Tibial nerve (tissue), 4 donors: Measurements from ENCODE around the gene MLNR. TPM values are rescaled to one million over a fixed set of nuclear protein-coding genes. Genes with fewer than 3 reads are reported as not detected.
A peak's percentile ranks its signal among the peaks of the same experiment; 100 is the strongest.

Experiments used
- DNase-seq, 2 donors: peaks; one replicate each; pipeline ENCODE4 v3.0.0-alpha.2; 2019; ENCODE audit warnings: low spot score in 2 of 2
- H3K27ac ChIP-seq, 4 donors: fragments of 200-600 bp; sonication (generic) in 3 of 4; one replicate each; pipeline ENCODE4 v1.5.1; 2017 to 2019; ENCODE audit warnings: mild to moderate bottlenecking in 1 of 4
- H3K27me3 ChIP-seq, 2 donors: fragments of 200-600 bp; sonication (generic) in 1 of 2; one replicate each; pipeline versions ENCODE4 v1.5.1 to v1.6.0; 2017 to 2019
- H3K36me3 ChIP-seq, 3 donors: fragments of 200-600 bp; sonication (generic); one replicate each; pipeline ENCODE4 v1.5.1; 2018 to 2019
- H3K4me1 ChIP-seq, 4 donors: fragments of 200-600 bp; sonication (generic) in 3 of 4; one replicate each; pipeline ENCODE4 v1.5.1; 2017 to 2019
- H3K4me3 ChIP-seq, 4 donors: fragments of 200-600 bp; sonication (generic) in 3 of 4; one replicate each; pipeline ENCODE4 v1.5.1; 2017 to 2019; ENCODE audit warnings: mild to moderate bottlenecking in 1 of 4, moderate library complexity in 1 of 4
- H3K9me3 ChIP-seq, 4 donors: fragments of 200-600 bp; sonication (generic) in 3 of 4; one replicate each; pipeline ENCODE4 v1.5.1; 2017 to 2019
- EP300 ChIP-seq, 2 donors: sonication (generic); formaldehyde crosslinking; IDR thresholded peaks; one replicate each; pipeline ENCODE4 v1.6.1; 2017; ENCODE audit warnings: antibody characterized with exemption in 2 of 2, mild to moderate bottlenecking in 1 of 2
- POLR2A ChIP-seq, 2 donors: fragments of 450-650 bp; IDR thresholded peaks; one replicate each; pipeline ENCODE4 v1.6.1; 2017; ENCODE audit warnings: antibody characterized with exemption in 2 of 2, mild to moderate bottlenecking in 2 of 2, moderate library complexity in 2 of 2
- WGBS, 2 donors: methylation state at CpG; one replicate each; pipeline ENCODE4 v1.1.5; 2018; 5-methylcytosine and 5-hydroxymethylcytosine counted together
- total RNA-seq, 4 donors: library from RNA; depleted of rRNA; stranded (reverse); fragments of >200 nt; gene quantifications; one replicate each; pipeline ENCODE4 v1.1.0, GENCODE V29; 2016
- TF ChIP-seq, protein P1 (sequence below), 5 experiments: fragments of 200-600 bp in 3 of 5; fragments of 450-650 bp in 2 of 5; sonication (generic) in 3 of 5; IDR thresholded peaks; one replicate each; pipeline ENCODE4 v1.5.1; 2016 to 2019; ENCODE audit warnings: antibody characterized with exemption in 5 of 5, mild to moderate bottlenecking in 3 of 5, moderate library complexity in 2 of 5

The MLNR gene
- total RNA-seq, 4 donors from 2014 or later, result 0.42 TPM; not detected in 3

DNA sequence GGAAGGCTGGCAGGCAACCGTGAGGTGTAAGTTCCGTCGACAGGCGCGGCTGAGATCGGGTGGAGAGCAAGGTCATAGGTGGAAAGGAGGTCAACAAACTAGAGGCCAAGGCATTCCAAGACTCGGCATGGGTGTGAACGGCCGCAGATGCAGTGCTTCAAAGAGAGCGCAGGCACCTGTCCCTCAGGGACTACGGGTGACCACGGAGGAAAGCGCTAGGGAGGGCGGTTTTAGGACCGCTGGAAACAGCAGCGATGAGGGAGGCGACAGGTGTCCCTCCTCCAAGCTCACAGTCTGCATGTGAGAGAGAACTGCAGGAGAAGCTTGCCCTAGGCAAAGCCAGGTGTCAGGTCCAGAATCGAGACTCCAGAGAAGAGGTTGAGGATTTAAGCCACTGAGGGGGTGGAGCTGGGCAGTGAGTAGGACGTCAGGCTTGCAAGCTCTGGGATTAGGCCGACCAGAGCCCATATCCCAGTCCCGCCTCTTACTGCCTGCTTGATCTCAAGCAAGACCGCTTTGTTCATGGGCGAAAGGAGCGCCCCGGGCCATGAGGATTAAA, 1.6 kb upstream of the MLNR start:
- DNase-seq, result no peak
- H3K27me3 ChIP-seq, result peaks cover 0 to 49% of the 10 kb centered on the region in 2 donors

DNA sequence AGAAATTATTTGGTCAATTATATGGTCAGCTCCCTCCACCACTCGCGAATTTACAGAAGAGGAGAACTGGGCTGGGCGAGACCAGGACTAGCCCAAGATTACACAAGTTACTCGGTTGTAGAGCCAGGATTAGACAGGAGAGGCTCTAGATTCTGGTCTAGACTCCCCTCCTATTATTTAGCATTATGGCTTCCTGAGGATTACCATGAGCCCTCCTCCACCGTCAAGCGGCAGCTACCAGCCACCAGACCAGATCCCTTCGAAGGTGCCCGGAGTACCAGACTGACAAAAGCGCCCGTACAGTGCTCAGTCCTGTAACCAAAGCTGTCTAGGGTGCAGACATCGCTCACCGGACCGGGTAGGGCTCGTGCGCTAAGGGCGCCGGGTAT, 497 bp upstream of the MLNR start:
- Histone ChIP-seq H3K4me1 (peaks cover 0 to 39% (median 13%) of the 10 kb centered on the region in 4 donors), H3K4me3 (peak overlapping the region; percentile 25 to 56 (median 30)), H3K27me3 (peaks cover 0 to 49% of the 10 kb centered on the region in 2 donors), H3K27ac (no peak overlapping the region), H3K9me3 (no peaks in the 10 kb centered on the region), H3K36me3 (no peaks in the 10 kb centered on the region)
- no peak for DNase-seq
- TF ChIP-seq EP300 (IDR thresholded peaks at IDR 0.05), result no peak
- TF ChIP-seq POLR2A (IDR thresholded peaks at IDR 0.05), result no peak
- TF ChIP-seq, protein P1, sequence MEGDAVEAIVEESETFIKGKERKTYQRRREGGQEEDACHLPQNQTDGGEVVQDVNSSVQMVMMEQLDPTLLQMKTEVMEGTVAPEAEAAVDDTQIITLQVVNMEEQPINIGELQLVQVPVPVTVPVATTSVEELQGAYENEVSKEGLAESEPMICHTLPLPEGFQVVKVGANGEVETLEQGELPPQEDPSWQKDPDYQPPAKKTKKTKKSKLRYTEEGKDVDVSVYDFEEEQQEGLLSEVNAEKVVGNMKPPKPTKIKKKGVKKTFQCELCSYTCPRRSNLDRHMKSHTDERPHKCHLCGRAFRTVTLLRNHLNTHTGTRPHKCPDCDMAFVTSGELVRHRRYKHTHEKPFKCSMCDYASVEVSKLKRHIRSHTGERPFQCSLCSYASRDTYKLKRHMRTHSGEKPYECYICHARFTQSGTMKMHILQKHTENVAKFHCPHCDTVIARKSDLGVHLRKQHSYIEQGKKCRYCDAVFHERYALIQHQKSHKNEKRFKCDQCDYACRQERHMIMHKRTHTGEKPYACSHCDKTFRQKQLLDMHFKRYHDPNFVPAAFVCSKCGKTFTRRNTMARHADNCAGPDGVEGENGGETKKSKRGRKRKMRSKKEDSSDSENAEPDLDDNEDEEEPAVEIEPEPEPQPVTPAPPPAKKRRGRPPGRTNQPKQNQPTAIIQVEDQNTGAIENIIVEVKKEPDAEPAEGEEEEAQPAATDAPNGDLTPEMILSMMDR (IDR thresholded peaks at IDR 0.05), result no peak
- 15 to 26% methylated on average over 15 to 16 of the region's 17 CpGs for WGBS, 2 donors

More for the DNA sequence above, 1.6 kb upstream of the MLNR start:
- TF ChIP-seq, protein P1 (IDR thresholded peaks at IDR 0.05), result no peak
- TF ChIP-seq EP300 (IDR thresholded peaks at IDR 0.05) (no peak), POLR2A (IDR thresholded peaks at IDR 0.05) (no peak)
- no peak overlapping the region for H3K4me3 ChIP-seq
- H3K27ac ChIP-seq, result no peak overlapping the region
- no peaks in the 10 kb centered on the region for H3K36me3 ChIP-seq
- no peaks in the 10 kb centered on the region for H3K9me3 ChIP-seq
- WGBS, 2 donors, result 26 to 45% methylated on average over 24 to 25 of the region's 25 CpGs
- peaks cover 0 to 41% (median 14%) of the 10 kb centered on the region in 4 donors for H3K4me1 ChIP-seq

DNA sequence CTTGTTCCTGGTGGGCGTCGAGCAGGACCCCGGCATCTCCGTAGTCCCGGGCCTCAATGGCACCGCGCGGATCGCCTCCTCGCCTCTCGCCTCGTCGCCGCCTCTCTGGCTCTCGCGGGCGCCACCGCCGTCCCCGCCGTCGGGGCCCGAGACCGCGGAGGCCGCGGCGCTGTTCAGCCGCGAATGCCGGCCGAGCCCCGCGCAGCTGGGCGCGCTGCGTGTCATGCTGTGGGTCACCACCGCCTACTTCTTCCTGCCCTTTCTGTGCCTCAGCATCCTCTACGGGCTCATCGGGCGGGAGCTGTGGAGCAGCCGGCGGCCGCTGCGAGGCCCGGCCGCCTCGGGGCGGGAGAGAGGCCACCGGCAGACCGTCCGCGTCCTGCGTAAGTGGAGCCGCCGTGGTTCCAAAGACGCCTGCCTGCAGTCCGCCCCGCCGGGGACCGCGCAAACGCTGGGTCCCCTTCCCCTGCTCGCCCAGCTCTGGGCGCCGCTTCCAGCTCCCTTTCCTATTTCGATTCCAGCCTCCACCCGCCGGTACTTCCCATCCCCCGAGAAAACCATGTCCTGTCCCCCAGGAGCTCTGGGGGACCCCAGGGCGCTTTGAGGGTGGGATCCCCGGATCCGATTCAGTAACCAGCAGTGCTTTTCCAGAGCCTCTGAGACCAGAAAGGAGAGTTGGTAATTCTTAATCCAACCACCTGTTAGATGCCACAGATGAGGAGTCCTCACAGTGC, 885 bp downstream of the MLNR start:
- Histone ChIP-seq H3K4me3 (peak overlapping the region in 2 of 4 donors; percentile 26 to 56), H3K27me3 (peaks cover 0 to 49% of the 10 kb centered on the region in 2 donors), H3K27ac (no peak overlapping the region), H3K36me3 (no peaks in the 10 kb centered on the region), H3K9me3 (no peaks in the 10 kb centered on the region), H3K4me1 (peaks cover 0 to 36% (median 9%) of the 10 kb centered on the region in 4 donors)
- TF ChIP-seq, protein P1 (IDR thresholded peaks at IDR 0.05), result no peak
- TF ChIP-seq POLR2A (IDR thresholded peaks at IDR 0.05) (no peak), EP300 (IDR thresholded peaks at IDR 0.05) (no peak)
- DNase-seq, result no peak
- WGBS, 2 donors, result 7 to 8% methylated on average over 37 to 56 of the region's 73 CpGs

DNA sequence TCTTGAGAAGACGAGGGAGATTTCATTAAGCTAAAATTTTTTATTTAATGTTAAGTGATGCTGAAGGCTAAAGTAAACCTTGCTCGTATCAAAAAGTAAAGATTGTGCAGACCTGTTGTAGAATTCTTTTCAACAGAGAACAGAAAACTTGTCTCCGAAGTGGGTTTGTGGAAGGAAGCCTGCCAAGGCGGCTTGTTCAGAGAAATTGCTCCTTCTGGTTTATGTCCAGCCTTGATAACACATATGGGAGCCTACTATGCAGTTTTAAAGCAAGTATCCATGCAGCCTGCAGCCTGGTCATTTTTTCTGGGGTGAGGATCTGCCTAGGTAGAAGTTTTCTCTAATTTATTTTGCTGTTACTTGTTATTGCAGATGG, 1.4 kb downstream of the MLNR start:
- peaks cover 0 to 36% (median 9%) of the 10 kb centered on the region in 4 donors for H3K4me1 ChIP-seq
- DNase-seq, result no peak
- H3K9me3 ChIP-seq, result no peaks in the 10 kb centered on the region
- H3K27me3 ChIP-seq, result peaks cover 0 to 49% of the 10 kb centered on the region in 2 donors
- H3K36me3 ChIP-seq, result no peaks in the 10 kb centered on the region
- no peak overlapping the region for H3K4me3 ChIP-seq
- H3K27ac ChIP-seq, result no peak overlapping the region
- 73 to 81% methylated on average over 4 of the region's 4 CpGs for WGBS, 2 donors
- TF ChIP-seq, protein P1 (IDR thresholded peaks at IDR 0.05), result no peak
- TF ChIP-seq EP300 (IDR thresholded peaks at IDR 0.05) (no peak), POLR2A (IDR thresholded peaks at IDR 0.05) (no peak)
